ENCODE measurements around the gene SLC24A3.

The SLC24A3 gene

GRCh38 chr20:19361790-19362189 is 149.3 kb downstream of the SLC24A3 start:
- Histone ChIP-seq H3K4me3 (ENCODE audit: low read length) (no peak overlapping the region), H3K27ac (ENCODE audit: low read depth, low read length) (no peak overlapping the region), H3K36me3 (ENCODE audit: control insufficient read depth, low read length) (no peaks in the 10 kb centered on the region), H3K27me3 (ENCODE audit: control insufficient read depth, low read length) (no peaks in the 10 kb centered on the region), H3K79me2 (ENCODE audit: control insufficient read depth, low read length) (no peaks in the 10 kb centered on the region), H3K9me3 (ENCODE audit: control insufficient read depth, insufficient read depth, low read length) (no peaks in the 10 kb centered on the region), H4K20me1 (ENCODE audit: control insufficient read depth, insufficient read depth, low read depth, low read length) (no peaks in the 10 kb centered on the region), H3K4me2 (ENCODE audit: low read length) (no peak overlapping the region), H3K9me2 (replicated peaks; ENCODE audit: control insufficient read depth, low read length) (no peaks in the 10 kb centered on the region; the same call in 1 of the 2 replicates), H3K4me1 (ENCODE audit: control insufficient read depth, low read length) (no peaks in the 10 kb centered on the region), H3F3A (ENCODE audit: control insufficient read depth, insufficient read depth) (no peaks in the 10 kb centered on the region)
- TF ChIP-seq EZH2phosphoT487 (IDR thresholded peaks at IDR 0.05; ENCODE audit: borderline replicate concordance, low read length) (no peak), CTCF (IDR thresholded peaks at IDR 0.05; ENCODE audit: low read depth, low read length, poor library complexity, severe bottlenecking) (no peak)

- Histone ChIP-seq H3F3A (ENCODE audit: control insufficient read depth, insufficient read depth) (no peaks in the 10 kb centered on the region), H3K27me3 (ENCODE audit: control insufficient read depth, low read length) (no peaks in the 10 kb centered on the region), H3K9me2 (replicated peaks; ENCODE audit: control insufficient read depth, low read length) (no peaks in the 10 kb centered on the region; the same call in 1 of the 2 replicates), H3K4me1 (ENCODE audit: control insufficient read depth, low read length) (no peaks in the 10 kb centered on the region), H3K4me3 (ENCODE audit: low read length) (no peak overlapping the region), H3K36me3 (ENCODE audit: control insufficient read depth, low read length) (no peaks in the 10 kb centered on the region), H3K27ac (ENCODE audit: low read depth, low read length) (no peak overlapping the region), H3K4me2 (ENCODE audit: low read length) (no peak overlapping the region), H3K9me3 (ENCODE audit: control insufficient read depth, insufficient read depth, low read length) (no peaks in the 10 kb centered on the region), H3K79me2 (ENCODE audit: control insufficient read depth, low read length) (no peaks in the 10 kb centered on the region), H4K20me1 (ENCODE audit: control insufficient read depth, insufficient read depth, low read depth, low read length) (no peaks in the 10 kb centered on the region)
- TF ChIP-seq EZH2phosphoT487 (IDR thresholded peaks at IDR 0.05; ENCODE audit: borderline replicate concordance, low read length) (no peak), CTCF (IDR thresholded peaks at IDR 0.05; ENCODE audit: low read depth, low read length, poor library complexity, severe bottlenecking) (no peak)
These were observed 151.0 kb downstream of the SLC24A3 start for GRCh38 chr20:19363476-19363875.

- Histone ChIP-seq H3F3A (ENCODE audit: control insufficient read depth, insufficient read depth) (no peaks in the 10 kb centered on the region), H3K4me1 (ENCODE audit: control insufficient read depth, low read length) (no peaks in the 10 kb centered on the region), H3K79me2 (ENCODE audit: control insufficient read depth, low read length) (no peaks in the 10 kb centered on the region), H3K9me3 (ENCODE audit: control insufficient read depth, insufficient read depth, low read length) (no peaks in the 10 kb centered on the region), H3K4me2 (ENCODE audit: low read length) (no peak overlapping the region), H4K20me1 (ENCODE audit: control insufficient read depth, insufficient read depth, low read depth, low read length) (no peaks in the 10 kb centered on the region), H3K36me3 (ENCODE audit: control insufficient read depth, low read length) (no peaks in the 10 kb centered on the region), H3K4me3 (ENCODE audit: low read length) (no peak overlapping the region), H3K27ac (ENCODE audit: low read depth, low read length) (no peak overlapping the region), H3K9me2 (replicated peaks; ENCODE audit: control insufficient read depth, low read length) (no peaks in the 10 kb centered on the region), H3K27me3 (ENCODE audit: control insufficient read depth, low read length) (no peaks in the 10 kb centered on the region)
- no peak for TF ChIP-seq EZH2phosphoT487 (IDR thresholded peaks at IDR 0.05; ENCODE audit: borderline replicate concordance, low read length)
- no peak for TF ChIP-seq CTCF (IDR thresholded peaks at IDR 0.05; ENCODE audit: low read depth, low read length, poor library complexity, severe bottlenecking)
These were observed 155.1 kb downstream of the SLC24A3 start for GRCh38 chr20:19367591-19367990.

- Histone ChIP-seq H3K9me3 (ENCODE audit: control insufficient read depth, insufficient read depth, low read length) (no peaks in the 10 kb centered on the region), H3K27me3 (ENCODE audit: control insufficient read depth, low read length) (no peaks in the 10 kb centered on the region), H3K4me2 (ENCODE audit: low read length) (no peak overlapping the region), H3K4me1 (ENCODE audit: control insufficient read depth, low read length) (no peaks in the 10 kb centered on the region), H3K36me3 (ENCODE audit: control insufficient read depth, low read length) (no peaks in the 10 kb centered on the region), H3K79me2 (ENCODE audit: control insufficient read depth, low read length) (no peaks in the 10 kb centered on the region), H4K20me1 (ENCODE audit: control insufficient read depth, insufficient read depth, low read depth, low read length) (no peaks in the 10 kb centered on the region), H3F3A (ENCODE audit: control insufficient read depth, insufficient read depth) (no peaks in the 10 kb centered on the region), H3K9me2 (replicated peaks; ENCODE audit: control insufficient read depth, low read length) (no peaks in the 10 kb centered on the region), H3K4me3 (ENCODE audit: low read length) (no peak overlapping the region), H3K27ac (ENCODE audit: low read depth, low read length) (no peak overlapping the region)
- TF ChIP-seq CTCF (IDR thresholded peaks at IDR 0.05; ENCODE audit: low read depth, low read length, poor library complexity, severe bottlenecking) (no peak), EZH2phosphoT487 (IDR thresholded peaks at IDR 0.05; ENCODE audit: borderline replicate concordance, low read length) (no peak)
These were observed 155.9 kb downstream of the SLC24A3 start for GRCh38 chr20:19368351-19368750.

All from DOHH2 (cell line).